Left lobe of liver (tissue), 2 donors: ENCODE measurements around the gene ELF1. TPM values are rescaled to one million over a fixed set of nuclear protein-coding genes. Genes with fewer than 3 reads are reported as not detected.

Source experiments
- ATAC-seq: fragments of 200-7000 bp; cut with Tn5 transposase; one replicate; pipeline ENCODE4 v1.9.1; 2020; ENCODE audit warnings: mild to moderate bottlenecking, moderate library complexity
- DNase-seq: peaks from one replicate; pipeline ENCODE4 v3.0.0-alpha.2; 2020; ENCODE audit warnings: low spot score
- total RNA-seq: library from RNA; stranded (reverse); gene quantifications from one replicate; pipeline ENCODE4 v1.2.1, GENCODE V29; 2021
- donor health status: DM: no; HTN: no; CAD: no; lungs with moderate emphysema.
- donor health status: DM: no; HTN: yes; CAD: no.

ELF1 gene
- total RNA-seq = 22.2 TPM

DNA sequence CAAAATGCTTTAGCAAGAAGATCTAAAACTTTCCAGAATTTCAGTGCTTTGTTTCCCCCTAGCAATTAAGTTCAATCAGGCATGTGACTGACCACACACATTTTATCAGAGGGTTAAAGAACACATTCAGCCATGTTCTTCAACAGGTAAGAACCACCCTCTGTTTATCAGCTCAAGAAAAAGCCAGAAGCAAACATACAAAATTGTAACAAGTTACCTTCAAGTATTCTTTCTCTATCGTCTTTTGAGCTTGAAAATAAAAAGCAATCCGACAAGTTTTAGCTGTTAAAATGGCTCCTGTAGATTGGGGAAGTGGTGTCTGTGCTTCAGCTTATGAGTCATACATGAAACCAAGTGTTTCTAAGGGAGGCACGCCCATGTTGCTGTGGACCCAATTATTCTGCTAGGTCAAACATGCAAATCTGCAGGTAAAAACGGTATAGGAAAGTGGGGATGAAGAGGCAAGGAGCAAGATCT, at the start of gene ELF1:
Gene ELF1 (minus strand): TSS at position 306 of the 477 bp plus-strand sequence. CDS start 37,262 bp downstream, outside the sequence.
- ATAC-seq (peak; percentile 50), DNase-seq (no peak)

DNA sequence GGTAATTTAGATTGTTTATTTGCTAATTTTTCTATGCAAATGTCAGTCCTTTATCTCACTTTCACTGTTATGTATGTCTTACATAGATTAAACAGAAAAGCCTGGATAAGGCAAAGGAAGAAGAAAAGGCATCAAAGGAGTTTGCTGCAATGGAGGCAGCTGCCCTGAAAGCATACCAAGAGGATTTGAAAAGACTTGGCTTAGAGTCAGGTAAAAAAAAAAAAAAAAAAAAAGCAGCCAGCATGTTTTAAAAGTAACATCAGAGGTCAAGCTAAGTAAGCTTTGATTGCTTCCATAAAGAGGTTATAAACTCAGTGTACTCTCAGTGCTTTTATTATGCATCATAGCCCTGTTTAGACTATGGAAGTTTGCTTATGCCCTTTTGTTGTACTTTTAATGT, 46.0 kb upstream of the ELF1 start:
- no peak for ATAC-seq
- no peak for DNase-seq

DNA sequence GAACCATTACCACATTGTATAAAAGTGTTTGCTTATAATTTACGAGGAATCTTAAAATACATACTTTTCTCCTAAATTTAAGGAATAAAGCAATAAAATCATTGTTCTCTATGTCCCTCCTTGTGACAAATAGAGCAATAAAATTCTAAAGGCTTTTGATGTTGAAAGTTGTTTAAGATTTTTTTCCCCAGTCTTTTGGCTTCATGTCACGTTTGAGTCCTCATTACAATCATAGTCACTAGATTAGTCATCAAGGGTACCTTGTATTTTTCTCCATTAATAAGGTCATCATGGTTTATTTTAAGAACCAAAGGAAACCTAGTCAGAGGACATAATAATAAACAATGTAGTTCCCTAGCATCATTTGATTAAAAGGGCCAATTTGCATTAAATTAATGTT, 45.4 kb upstream of the ELF1 start:
- DNase-seq (no peak), ATAC-seq (no peak)

DNA sequence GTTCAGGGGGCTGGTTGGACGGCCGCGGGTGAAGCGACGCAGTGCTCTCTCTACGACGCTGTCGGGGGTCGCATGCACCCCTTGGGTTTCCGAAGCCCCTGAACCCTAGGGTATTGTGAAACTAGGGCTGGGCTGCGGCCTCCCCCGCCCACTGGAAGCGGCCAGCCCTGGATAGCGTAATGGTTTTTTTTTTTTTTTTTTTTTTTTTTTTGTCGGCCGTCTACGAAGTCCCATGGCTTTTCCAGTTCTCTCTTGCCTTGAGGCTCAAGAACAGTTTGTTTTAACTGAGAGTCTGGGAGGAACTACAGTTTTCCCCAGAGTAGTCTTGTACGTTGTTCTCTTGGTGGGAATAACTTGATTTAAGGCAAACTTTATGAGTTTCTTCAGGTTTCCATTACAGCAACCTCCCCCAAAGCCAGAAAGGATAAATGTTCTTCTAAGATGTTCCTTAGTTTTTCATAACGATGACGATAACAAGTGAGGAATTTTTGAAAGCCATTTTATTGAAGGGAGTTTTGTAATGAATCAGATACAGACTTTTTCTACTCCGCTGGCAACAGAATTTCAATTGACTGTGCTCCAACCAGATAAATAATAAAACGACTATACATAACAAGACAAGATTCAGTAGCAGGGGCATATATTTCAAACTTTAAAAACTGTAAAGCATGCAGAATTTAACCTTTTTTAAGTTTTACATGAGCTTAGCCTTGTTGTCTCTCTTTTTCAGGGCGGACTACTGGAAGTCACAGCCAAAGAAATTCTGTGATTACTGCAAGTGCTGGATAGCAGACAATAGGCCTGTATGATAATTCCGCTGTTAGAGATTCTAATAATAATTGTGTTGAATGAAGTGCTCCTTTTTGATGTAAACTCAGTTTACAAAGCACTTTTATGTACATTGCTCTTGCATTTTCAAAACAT, 43.1 kb upstream of the ELF1 start:
- ATAC-seq = peak; percentile 36
- DNase-seq = no peak

DNA sequence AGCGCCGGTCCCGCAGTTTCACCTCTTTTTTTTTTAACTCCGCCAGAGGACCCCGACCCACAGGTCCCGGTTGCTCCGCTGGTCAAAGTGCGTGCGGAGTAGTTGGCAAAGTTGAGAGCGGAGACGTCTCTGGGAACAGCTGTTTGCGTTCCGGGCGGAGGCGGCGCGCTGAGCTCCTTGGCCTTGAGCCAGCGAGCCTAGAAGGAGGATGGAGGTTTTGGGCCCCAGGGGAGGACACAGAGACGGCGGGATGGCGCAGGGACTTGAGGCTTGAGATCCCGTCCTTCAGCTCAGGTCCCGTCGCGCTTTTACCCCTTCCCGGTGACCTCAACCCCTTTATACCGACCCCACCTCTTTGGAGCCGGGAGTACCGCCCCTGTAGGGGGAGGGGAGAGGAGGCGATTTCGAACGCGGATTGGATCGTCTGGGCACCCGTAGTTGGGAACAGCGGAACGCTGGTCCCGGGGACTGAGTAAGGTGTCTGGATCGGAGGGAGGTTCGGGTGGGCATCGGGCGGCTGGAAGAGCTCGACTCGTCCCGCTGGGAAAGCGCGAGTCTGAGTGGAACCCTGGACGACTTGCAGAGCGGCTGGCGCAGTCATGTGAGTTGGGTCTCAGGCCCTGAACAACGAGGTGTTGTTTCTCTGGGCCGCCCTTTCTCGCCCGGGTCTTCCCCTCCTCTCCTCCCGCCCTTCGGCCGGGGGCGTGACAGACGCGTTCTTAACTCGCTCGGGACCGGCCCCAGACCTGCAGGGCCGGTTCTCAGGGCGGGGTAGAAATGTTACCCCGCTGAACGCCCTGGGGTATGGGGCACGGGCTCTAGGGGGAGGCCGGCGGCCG, 42.2 kb upstream of the ELF1 start, which contains the start of gene WBP4:
Gene WBP4 (plus strand): TSS at position 435 of the 839 bp plus-strand sequence. CDS start 165 bp downstream, at position 600.
- DNase-seq (peak; percentile 96), ATAC-seq (peak; percentile 77)

DNA sequence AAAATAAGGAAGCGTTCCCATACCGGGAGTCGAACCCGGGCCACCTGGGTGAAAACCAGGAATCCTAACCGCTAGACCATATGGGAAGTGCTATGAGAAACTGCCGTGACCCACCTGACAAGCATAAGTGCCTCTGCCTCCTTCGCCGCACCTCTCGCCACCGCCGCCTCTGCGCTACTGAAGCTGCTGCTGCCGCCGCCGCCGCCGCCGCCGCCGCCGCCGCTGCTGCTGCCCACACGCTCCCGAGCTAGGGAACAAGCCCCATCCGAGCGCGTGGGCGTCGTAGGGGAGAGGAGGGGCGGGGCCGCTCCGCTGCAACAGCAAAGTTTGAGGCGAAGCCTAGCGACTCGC, 41.6 kb upstream of the ELF1 start:
- ATAC-seq (peak; percentile 59), DNase-seq (no peak)

DNA sequence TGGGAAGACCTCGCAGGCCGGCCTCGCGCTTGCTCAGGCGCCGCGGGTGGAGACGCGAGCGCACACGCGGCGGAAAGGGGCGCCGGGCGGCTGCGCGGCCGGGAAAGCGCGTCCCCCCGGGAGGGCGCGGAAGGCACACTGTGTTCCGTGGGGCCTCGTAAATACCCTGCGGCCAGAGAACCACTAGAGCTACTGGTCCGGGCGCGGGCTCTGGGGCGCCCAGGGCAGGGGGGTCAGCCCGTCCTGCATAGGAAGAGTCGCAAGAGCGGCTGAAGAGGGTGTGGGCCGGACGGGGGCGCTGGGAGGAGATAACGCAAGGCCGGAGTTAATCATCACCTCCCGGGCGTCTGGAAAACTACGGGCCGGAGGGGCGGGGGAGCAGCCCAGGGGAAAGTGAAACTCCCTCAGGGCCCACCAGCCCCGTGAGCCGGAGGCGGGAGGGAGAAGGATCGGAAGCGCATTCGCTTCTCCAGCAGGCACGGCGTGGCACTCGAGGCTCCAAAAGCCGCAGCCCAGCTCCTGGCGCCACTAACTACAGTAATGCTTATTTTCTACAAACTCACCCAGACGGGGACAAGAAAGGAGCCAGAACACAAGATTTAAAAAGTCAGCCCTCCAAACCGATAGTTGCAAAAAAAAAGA, 41.1 kb upstream of the ELF1 start:
- ATAC-seq = peak; percentile 71

DNA sequence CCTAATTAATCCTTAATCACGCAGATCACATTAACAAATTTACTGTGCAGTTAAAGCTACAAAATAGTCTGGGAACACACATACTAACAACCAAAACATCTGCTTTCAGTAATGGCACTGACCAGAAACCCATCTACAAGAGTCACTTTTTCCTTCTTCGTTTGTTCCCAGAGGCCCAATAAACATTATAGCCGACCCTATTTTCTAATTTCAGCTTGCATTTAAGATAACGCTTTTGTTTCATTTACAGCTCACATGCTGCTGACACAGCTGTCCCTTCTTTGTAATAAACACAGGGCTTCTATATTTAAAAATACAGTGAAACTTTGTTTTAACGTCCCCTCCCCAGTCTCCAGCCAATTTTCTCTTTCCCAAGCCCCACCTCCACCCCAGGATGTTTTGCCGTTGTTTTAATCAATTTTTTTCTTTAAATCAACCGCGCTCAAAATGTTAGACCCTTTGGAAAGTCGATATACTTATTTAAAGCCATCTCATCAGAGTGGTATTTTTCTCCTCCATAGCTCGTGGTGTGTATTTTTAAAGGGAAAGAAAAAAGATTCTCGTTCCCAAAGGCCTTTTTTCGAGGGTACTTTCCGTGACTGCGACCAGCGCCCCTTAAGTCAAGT, 40.5 kb upstream of the ELF1 start:
- no peak for DNase-seq
- no peak for ATAC-seq

More for the DNA sequence above, 41.1 kb upstream of the ELF1 start:
- DNase-seq = peak; percentile 95

DNA sequence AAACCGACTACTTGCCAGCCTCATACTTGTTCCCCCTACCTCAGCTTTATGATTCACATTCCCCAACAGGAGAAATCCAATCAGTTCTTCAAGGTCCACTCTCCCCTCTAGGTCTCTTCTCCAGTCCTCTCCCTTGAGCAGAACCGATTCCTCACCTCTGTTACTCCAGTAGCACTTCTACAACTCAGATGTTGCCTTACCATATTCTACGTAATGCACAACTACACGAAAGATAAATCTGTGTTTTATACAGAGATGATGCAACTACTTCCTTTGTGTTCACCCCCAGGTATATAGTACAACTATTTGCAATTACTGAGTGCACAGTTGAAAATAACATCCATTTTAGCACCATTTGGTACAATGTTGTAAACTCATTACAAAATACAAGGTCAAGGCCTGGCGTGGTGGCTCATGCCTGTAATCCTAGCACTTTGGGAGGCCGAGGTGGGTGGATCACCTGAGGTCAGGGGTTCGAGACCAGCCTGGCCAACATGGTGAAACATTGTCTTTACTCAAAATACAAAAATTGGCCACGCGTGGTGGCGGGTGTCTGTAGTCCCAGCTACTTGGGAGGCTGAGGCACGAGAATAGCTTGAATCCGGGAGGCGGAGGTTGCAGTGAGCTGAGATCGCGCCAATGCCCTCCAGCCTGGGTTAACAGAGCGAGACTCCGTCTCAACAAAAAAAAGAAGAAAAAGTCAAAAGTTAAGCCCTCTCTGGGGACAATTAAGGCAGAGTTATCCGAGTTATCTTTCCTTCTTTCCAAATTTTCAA, 39.4 kb upstream of the ELF1 start:
- ATAC-seq (no peak), DNase-seq (no peak)

DNA sequence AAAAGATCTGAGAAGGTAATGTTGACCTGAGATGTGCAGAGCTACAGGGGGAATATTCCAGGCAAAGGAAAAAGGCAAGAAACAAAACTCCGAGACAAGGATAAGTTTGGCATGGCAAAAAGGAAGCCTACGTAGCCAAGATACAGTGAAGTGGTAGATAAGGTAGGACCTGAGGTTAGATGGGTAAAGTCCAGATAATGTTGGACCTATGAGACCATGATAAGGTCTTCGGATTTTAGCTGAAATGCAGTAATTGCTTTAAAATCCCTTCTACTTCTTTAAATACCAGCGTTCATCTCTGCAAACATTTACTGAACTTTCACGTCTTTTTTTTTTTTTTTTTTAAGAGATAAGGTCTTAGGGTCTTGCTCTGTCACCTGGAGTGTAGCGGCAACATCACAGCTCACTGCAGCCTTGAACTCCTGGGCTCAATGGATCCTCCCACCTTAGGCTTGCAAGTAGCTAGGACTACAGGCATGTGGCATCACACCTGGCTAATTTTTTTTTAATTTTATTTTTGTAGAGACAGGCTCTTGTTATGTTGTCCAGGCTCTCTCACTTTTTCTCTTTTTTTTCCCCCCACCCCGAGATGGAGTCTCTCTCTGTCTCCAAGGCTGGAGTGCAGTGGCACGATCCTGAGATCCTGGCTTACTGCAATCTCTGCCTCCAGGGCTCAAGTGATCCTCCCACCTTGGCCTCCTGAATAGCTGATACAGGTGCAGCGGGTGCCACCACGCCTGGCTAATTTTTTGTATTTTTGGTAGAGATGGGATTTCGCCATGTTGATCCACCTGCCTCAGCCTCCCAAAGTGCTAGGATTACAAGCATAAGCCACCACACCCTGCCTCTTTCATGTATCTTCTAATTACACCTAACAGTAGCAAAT, 38.0 kb upstream of the ELF1 start:
- no peak for ATAC-seq
- DNase-seq = no peak

DNA sequence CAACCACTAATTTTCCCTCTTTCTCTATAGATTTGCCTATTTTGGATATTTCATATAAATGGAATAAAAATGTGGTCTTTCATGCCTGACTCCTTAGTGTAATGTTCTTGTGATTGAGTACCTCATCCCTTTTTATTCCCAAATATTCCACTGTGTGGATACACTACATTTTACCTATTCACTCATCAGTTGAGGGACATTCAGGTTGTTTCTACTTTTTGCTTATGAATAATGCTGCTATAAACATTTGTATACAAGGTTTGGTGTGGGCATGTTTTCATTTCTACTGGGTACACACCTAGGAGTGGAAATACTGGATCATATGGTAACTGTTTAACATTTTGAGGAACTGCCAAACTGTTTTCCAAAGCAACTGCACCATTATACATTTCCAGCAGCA, 37.1 kb upstream of the ELF1 start:
- ATAC-seq (no peak), DNase-seq (no peak)

DNA sequence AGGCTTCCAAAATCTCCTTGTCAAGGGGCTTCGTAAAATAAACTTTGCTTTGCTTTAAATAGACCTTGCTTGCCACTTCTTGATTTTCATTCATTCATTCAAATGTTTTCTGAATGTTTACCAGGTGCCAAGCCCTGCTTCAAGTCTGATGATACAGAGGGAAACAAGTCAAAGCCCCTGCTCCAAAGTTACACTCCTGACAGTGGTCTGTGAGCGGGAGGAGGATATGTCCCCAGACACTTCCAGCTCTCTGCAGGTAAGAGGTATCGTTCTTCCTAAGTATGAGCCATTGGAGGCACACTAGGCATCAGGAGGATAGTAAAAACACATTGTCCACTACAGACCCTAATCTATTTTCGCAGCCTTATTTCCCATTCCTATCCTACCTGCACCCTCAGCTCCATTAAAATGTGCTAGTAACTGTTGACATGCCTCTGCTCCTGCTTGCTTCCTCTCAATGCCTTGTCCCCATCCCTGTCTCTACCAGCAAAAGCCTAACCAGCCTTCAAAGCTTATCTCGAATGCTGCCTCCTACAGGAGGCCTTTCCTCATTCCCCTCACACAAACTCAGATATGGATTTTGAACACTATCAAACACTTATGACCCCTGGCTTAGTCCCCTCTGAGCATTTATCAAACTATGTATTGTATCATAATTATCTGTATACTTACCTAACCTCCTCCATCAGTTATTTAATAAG, 36.0 kb upstream of the ELF1 start:
- DNase-seq (no peak), ATAC-seq (no peak)

DNA sequence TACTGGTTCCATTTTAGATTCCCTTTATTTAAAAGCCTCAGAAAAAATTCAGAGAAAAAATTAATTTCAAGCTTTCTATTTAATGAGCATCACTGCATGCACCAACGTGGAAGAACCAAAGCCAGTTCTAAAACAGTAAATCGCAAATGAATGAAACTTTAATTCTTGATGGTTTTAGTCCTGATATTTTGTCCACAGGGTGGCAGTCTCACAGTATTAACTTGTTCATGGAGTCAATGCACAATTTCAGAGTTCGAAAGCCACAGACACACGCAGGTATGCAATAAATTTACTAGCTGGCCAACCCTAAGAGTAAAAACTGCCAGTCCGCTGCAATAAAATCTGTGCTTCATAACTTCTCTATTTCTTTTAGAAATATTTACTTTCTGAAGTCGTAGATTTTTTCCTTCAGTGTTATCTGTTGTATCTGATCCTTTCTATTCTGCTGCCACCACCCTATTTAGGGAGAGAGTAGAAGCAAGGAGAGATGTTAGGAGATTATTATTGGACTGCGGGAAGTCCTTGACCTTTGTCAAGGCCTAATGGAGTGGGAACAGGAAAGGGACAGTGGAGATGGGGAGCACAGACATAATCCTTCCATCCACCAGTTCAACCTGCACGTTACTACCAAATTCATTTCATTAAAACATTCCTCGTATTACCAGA, 35.2 kb upstream of the ELF1 start:
- DNase-seq (no peak), ATAC-seq (peak; percentile 72)

DNA sequence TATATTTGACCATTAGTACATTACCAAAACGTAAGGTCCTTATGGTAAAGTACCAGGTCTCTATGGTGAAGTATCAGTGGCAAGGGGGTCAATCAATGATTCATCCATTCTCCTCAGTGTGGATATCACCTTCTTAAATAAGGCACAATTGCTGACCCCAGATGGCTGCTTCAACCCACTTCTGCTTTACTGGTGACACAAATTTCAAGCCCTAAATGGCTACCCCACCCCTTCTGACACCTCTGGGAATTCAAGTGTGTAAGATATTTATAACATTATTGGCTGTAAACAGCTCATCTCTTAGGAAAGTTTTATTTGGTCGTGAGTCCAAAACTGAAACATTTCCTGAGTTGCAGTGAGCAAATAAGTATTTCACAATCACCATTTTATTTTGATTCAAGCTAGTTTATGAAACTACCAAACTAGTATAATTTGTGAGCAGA, 34.3 kb upstream of the ELF1 start:
- ATAC-seq = peak; percentile 47
- no peak for DNase-seq

DNA sequence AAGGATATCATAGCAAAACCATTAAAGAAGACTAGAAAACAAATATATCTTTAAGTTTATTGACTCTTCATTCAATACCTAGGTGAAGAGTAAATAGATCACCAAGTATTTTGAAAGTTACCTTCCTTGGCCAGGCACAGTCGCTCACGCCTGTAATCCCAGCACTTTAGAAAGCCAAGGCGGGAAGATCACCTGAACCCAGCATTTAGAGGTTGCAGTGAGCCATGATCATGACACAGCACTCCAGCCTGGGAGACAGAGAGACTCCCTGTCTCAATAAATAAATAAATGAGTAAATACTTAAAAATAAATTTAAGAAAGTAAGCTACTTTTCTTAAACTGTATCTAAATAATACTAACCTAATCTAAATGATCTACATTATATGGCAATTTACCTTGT, 33.3 kb upstream of the ELF1 start:
- no peak for DNase-seq
- ATAC-seq = peak; percentile 41

DNA sequence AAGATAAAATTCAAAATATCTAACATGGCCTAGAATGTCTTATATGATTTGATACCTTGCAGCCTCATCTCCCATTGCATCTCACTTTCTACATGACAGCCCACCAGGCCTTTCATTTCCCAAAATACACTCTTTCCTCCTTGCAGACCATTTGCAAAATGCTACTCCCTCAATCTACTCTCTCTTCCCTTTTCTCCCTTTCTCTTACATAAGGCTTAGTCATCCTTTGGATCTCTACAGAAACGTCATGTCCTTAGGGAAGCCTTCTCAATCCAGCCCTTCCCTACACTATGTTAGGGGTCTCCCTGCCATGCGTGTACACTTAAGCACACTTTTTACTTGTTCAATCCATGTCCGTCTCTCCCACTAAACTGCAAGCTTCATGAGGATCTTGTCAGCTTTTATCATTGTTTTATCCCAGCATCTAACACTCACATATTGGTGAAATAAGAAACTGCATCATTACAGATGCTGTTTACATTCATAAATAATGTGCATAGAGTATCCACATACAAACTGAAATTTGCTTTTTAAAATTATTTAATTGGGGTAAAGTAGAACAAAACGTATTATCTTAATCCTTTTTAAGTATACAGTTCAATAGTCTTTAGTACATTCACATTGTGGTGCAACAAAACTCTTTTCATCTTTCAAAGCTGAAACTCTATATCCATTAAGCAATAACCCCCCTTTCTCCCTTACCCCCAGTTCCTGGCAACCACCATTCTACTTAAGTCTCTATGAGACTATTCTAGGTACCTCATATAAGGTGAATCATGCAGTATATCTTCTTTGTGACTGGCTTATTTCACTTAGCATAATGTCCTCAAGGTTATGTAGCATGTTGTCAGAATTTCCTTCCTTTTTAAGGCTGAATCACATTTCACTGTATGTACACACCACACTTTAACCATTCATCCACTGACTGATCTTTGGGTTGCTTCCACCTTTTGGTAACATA, 30.6 kb upstream of the ELF1 start:
- no peak for DNase-seq
- no peak for ATAC-seq
